Measurements from ENCODE around the gene AUTS2.
"Not testable (repeated sequence)": the region's sequence is repeated elsewhere in the genome, so short reads cannot be mapped to it uniquely, and the experiment has no call there.

The AUTS2 gene

DNA sequence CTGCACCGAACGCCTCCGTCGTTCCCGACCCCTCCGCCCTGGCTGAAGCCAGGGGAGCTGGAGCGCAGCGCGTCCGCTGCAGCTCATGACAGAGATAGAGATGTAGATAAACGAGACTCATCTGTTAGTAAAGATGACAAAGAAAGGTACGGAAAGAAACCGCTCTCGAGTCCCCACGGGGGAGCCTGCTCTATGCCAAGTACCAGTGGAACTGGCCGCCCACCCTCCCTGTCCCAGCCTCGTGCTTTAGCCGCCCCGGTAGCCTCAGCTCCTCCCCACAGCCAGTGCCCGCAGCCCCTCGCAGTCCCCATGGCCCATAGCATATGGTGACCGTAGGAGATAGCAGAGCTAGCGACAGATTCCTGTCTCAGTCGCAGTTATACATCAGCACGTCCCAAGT is 1189.0 kb downstream of the AUTS2 start:
- no peak for DNase-seq (ENCODE audit: low read depth)

GRCh38 chr7:70787771-70788170 is 1189.5 kb downstream of the AUTS2 start:
- no peak for DNase-seq (ENCODE audit: low read depth)

DNA sequence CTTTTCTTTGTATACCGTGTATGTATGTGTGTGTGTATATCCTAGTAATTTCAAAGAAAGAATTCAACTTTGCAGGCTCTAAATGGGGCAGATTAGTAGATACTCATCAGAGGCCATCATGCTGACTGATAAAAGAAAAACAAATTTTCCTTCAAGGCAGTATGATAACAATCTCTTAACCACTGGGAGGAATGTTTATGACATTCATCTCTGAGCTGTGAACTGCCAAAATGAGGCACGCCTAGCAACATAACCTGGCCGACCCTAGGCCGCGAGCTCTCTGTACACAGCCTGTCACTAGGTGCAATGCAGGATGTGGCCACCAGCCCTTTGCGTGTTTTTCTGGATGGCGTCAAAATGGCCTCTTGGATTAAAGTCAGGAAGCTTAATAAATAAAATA is 1190.0 kb downstream of the AUTS2 start:
- no peak for DNase-seq (ENCODE audit: low read depth)

DNA sequence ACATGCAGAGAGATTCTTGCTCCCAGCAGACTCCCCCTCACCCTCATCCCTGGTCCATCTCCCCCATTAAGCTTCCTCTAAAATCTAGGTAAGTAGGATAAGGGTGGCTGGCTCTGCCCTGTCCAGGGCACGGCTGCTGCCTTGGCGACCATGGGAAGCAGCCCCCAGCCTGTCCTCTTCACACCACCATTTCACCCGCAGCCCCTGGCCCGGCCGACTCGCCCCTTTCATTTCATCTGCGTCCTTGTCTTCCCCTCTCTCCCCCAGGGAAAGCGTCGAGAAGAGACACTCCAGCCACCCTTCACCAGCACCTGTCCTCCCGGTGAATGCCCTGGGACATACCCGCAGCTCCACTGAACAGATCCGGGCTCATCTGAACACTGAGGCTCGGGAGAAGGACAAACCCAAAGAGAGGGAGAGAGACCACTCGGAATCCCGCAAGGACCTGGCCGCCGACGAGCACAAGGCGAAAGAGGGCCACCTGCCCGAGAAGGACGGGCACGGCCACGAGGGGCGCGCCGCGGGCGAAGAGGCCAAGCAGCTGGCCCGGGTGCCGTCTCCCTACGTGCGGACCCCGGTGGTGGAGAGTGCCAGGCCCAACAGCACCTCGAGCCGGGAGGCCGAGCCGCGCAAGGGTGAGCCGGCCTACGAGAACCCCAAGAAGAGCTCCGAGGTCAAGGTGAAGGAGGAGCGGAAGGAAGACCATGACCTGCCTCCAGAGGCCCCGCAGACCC is 1191.4 kb downstream of the AUTS2 start:
- no peak for DNase-seq (ENCODE audit: low read depth)

DNA sequence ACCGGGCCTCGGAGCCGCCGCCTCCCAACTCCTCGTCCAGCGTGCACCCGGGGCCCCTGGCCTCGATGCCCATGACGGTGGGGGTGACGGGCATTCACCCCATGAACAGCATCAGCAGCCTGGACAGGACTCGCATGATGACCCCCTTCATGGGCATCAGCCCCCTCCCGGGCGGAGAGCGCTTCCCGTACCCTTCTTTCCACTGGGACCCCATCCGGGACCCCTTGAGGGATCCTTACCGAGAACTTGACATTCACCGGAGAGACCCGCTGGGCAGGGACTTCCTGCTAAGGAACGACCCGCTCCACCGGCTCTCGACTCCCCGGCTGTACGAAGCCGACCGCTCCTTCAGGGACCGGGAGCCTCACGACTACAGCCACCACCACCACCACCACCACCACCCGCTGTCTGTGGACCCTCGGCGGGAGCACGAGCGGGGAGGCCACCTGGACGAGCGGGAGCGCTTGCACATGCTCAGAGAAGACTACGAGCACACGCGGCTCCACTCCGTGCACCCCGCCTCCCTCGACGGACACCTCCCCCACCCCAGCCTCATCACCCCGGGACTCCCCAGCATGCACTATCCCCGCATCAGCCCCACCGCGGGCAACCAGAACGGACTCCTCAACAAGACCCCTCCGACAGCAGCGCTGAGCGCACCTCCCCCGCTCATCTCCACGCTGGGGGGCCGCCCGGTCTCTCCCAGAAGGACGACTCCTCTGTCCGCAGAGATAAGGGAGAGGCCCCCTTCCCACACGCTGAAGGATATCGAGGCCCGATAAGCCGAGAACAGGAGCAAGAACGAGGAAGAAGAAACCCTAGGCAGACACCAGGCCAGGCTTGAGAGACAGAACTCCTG is 1192.2 kb downstream of the AUTS2 start:
- no peak for DNase-seq (ENCODE audit: low read depth)

- DNase-seq (ENCODE audit: low read depth) = no peak
Observed at GRCh38 chr7:70791341-70791740, 1193.1 kb downstream of the AUTS2 start.

DNA sequence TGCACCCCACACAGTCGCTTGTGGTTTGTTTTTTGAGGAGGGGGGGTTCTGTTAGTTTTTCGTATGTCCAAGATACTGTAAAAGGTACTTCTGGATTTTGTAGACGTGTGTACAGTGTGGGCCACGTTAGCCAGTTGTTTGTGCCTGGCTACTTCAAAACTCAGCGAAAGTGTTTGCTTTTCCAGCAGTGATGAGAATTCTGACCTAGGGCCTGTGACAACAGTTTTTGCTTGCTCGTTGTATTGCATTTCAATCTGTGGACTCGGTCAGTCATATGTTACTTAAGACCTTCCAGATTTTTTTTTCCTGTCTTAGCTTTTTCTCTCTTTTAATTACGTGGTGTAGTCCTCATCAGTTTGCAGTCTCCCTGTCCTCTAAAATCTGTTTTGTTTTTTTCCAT is 1194.8 kb downstream of the AUTS2 start:
- no peak for DNase-seq (ENCODE audit: low read depth)

DNA sequence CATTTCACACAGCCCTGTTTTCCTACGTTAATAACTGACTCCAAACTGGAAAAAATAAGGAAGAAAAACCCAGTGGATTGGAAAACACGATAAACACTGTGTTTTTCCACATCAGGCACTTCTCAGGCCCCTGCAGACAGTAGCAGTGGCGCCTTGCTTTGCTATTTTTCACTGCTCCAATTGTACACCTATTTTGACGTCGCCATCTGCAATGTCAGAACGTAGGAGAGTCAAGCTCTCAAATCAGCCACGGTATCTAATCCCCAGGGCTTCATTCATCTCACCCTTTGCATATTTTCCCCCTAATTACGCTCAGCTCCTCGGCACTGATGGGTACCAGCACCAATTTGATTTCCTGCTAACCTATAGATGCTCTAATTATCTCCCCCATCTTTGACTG is 1195.5 kb downstream of the AUTS2 start:
- no peak for DNase-seq (ENCODE audit: low read depth)

- DNase-seq (ENCODE audit: low read depth) = no peak
Observed at GRCh38 chr7:70794962-70795361, 1196.7 kb downstream of the AUTS2 start.

- DNase-seq (ENCODE audit: low read depth) = no peak
Observed at GRCh38 chr7:70795948-70796347, 1197.7 kb downstream of the AUTS2 start.

DNA sequence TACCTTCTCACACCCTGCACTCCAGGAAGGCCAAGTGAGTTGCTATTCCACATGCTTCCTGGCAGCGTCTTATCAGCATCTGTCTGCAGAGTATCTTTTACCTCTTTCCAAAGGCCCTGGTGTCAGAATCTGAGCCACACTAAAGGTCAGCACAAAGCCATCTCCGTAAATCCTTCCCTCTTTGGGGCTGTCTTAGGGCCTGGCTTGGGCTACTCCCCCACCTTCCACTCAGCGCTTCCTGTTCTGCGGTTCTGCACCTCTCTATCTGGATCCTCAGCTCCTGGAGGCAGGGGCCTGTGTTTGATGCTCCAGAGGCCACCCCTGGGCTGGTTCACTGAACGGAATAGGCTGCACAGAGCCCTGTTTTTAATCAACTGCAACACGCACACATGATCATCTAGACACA is 1198.8 kb downstream of the AUTS2 start:
- no peak for DNase-seq (ENCODE audit: low read depth)

DNA sequence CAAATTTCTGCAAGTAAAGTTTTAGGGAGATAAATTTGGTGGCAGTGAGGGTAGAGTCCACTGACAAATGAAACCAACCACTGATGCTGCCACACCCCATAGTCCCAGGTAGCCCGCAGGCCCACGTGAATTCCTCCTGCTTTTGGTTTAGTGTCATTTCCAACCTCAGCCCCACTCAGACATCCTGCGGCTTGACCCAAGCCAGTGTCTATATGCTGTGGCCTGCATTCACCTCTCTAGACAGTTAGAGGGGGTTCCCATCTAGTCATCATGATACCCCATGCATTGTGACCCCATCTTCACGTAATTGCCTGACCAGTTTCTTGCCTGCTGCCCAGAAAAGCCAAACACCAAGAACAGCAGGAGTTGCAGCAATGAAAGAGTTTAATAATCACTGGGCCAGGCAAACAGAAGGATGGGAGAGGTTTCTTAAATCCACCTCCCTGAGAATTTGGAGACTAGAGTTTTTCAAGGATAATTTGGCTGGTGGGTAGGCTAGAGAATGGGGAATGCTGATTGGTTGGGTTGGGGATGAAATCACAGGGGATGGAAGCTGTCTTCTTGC is 1201.6 kb downstream of the AUTS2 start:
- no peak for DNase-seq (ENCODE audit: low read depth)

DNA sequence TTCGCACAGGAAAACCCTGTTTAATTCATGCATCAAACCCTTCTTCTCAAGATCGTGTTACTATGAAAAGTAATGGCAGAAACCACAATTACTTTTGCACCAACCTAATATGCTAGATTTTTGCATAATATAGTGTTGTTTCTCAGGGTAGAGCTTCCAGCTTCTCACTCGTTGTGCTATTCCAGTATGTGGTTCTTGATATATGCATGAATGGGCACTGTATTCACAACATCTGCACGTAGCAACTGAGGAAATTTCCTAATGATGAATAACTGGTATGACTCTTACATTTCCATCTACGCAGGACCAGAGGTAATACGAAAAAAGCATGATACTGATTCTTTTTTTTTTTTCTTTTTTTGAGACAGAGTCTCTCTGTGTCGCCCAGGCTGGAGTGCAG is 1207.1 kb downstream of the AUTS2 start:
- DNase-seq (ENCODE audit: low read depth) = no peak

GRCh38 chr7:70807650-70808049 is 1209.4 kb downstream of the AUTS2 start:
- DNase-seq (ENCODE audit: low read depth) = no peak

- no peak for DNase-seq (ENCODE audit: low read depth)
Observed at GRCh38 chr7:70808876-70809275, 1210.6 kb downstream of the AUTS2 start.

DNA sequence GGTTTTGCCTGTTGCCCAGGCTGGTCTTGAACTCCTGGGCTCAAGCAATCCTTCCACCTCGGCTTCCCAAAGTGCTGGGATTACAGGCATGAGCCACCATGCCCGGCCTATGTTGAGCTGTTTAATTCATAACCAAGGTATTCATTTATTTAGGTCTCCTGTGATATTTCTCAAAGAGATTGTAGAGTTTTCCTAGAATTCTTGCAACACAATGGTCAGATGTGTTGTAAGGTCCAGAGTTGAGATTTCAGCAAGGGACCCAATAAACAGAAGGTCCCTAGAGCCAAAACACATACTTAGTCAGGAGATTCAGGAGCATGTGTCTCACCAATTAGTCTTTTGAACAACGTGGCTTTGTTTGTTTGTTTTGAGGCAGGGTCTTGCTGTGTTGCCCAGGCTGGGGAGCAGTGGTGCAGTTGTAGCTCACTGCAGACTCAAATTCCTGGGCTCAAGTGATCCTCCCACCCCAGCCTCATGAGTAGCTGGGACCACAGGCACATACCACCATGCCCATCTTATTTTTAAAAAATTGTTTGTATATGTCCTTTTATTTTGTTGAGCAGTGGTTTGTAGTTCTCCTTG is 1212.4 kb downstream of the AUTS2 start:
- no peak for DNase-seq (ENCODE audit: low read depth)

GRCh38 chr7:70812511-70812910 is 1214.2 kb downstream of the AUTS2 start:
- no peak for DNase-seq (ENCODE audit: low read depth)

GRCh38 chr7:70822490-70822889 is 1224.2 kb downstream of the AUTS2 start:
- DNase-seq (ENCODE audit: low read depth) = not testable (repeated sequence)

DNA sequence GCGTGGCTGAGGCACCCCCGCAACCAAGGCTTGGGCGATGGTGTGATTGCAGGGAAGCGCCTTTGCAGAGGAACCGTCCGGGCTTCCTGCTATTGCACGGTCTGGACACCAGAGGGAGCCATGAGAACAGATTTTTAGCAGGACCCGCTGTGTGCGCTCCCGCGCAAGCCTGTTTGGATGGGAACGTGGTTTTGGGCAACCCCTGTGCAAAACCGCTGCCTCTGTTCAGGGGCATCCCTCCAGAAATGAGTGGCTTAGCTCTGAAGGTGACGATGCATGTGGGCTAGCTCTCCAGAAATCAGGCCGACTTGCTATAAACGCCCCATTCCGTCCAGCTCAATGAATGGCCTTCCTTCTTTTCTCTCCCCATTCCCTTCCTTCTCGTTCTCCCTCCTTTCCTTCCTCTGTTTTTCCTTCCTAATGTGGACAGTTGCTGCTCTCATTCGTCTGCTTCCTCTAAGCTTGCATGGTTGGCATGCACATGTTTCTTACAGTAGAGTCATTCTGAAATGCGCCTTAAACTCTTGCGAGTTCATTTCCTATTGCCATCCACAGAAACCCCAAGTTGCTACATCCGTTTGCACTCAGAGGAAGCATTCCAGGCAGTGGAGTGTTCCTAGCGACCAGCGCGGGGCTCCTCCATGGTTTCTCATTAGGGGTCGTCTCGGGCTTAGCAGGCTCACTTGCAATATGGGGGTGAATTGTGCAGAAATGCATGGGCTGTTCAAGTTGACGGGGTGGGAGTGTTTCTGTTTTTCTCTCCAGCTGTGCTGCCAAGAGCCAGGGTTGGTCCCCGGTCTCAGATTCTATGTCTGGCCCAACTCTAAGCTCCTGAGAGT is 1231.2 kb downstream of the AUTS2 start:
- peak; percentile 27 for DNase-seq (ENCODE audit: low read depth)

- DNase-seq (ENCODE audit: low read depth) = no peak
Observed at GRCh38 chr7:70830060-70830395, 1231.8 kb downstream of the AUTS2 start.

DNA sequence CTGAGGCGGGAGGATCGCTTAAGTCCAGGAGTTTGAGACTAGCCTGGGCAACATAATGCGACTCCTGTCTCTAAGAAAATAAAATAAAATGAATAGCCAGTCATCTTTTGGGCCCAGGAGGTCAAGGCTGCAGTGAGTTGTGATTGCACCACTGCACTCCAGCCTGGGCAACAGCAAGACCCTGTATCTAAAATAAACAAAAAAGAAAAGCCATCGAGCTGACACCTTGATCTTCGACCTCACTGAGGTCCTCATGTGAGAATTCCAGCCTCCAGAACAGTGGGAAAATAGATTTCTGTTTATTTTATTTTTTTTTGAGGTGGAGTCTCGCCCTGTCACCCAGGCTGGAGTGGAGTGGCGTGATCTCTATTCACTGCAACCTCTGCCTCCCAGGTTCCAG is 1232.2 kb downstream of the AUTS2 start:
- no peak for DNase-seq (ENCODE audit: low read depth)

GRCh38 chr7:70833726-70834125 is 1235.5 kb downstream of the AUTS2 start:
- DNase-seq (ENCODE audit: low read depth) = no peak

Data from CMK (cell line).